ENCODE data around the gene CDCA4. TPM values are rescaled to one million over a fixed set of nuclear protein-coding genes. Genes with fewer than 3 reads are reported as not detected.
A peak's percentile ranks its signal among the peaks of the same experiment; 100 is the strongest.

CDCA4 gene
- total RNA-seq, result 1 to 10 TPM; 4.3 to 8.7 (median 5.6) TPM
- long read RNA-seq, donor 1, transcript CDCA4-201 (2 exons, 2,513 nt), result major isoform, 11 of 11 reads
- long read RNA-seq, donor 1, partial matches to known transcripts, result 0 of 11 reads
- long read RNA-seq, donor 1, other reads (novel, unspliced or antisense), result 0 of 11 reads
- long read RNA-seq, donor 2, transcript CDCA4-201 (2 exons, 2,513 nt), result major isoform, 5 of 6 reads
- long read RNA-seq, donor 2, partial matches to known transcripts, result 0 of 6 reads
- long read RNA-seq, donor 2, other reads (novel, unspliced or antisense), result 1 of 6 reads

DNA sequence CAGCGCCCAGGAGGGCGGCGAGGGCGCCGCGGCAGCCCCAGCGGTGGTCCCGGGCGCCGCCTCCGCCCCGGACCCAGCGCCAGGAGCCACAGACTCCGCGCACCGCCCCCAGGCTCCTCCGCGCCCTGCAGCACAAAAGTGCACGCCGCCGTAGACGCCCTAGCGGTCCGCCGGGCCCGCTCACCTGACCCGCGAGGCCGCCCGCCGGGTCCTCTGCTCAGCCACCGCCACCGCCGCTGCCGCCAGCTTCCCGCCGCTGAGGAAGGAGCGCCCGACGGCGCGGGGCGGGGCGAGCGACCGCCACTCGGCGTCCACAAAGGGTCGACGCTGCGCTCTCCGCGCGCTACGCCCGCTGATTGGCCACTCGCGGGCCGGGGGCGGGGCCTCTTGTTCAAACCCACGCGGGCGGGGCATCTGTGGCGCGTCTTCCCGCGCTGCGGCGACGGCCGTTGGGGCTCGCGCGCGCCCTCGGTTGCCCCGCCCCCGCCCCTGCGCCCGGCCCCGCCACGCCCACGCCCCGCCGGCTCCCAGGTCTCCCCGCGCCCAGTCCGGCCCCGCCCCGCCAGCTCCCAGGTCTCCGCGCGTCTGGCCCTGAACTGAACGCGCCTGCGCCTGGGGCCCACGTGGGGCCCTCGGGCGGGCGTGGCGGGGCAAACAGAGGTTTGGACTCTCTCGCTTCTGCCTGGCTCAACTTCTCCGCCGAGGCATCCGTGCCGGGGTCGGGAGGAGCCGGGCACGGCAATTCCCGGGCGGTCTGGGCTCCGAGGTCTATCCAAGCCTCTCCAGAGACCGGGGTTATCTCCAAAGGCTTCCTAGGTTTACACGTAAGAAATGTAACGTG is at the start of gene CDCA4:
TSS of gene CDCA4 (minus strand) at position 269 of the 841 bp plus-strand sequence. CDS start 9,154 bp downstream, outside the sequence.
- no peaks in the 10 kb centered on the region for H3K9me3 ChIP-seq
- H3K4me3 ChIP-seq, result peak within 1 kb of the TSS; percentile 98
- intact Hi-C loops (cut with DNase I, micrococcal nuclease), result no loop called here
- DNase-seq, result peak; percentile 98 to 99 (median 98)
- no peak for TF ChIP-seq CTCF (IDR thresholded peaks at IDR 0.05)
- peak; percentile 93 for ATAC-seq
- H3K36me3 ChIP-seq (ENCODE audit: low read depth), result peaks cover 4% of the 10 kb centered on the region
- H3K4me1 ChIP-seq (ENCODE audit: low read depth), result peaks cover 26% of the 10 kb centered on the region

DNA sequence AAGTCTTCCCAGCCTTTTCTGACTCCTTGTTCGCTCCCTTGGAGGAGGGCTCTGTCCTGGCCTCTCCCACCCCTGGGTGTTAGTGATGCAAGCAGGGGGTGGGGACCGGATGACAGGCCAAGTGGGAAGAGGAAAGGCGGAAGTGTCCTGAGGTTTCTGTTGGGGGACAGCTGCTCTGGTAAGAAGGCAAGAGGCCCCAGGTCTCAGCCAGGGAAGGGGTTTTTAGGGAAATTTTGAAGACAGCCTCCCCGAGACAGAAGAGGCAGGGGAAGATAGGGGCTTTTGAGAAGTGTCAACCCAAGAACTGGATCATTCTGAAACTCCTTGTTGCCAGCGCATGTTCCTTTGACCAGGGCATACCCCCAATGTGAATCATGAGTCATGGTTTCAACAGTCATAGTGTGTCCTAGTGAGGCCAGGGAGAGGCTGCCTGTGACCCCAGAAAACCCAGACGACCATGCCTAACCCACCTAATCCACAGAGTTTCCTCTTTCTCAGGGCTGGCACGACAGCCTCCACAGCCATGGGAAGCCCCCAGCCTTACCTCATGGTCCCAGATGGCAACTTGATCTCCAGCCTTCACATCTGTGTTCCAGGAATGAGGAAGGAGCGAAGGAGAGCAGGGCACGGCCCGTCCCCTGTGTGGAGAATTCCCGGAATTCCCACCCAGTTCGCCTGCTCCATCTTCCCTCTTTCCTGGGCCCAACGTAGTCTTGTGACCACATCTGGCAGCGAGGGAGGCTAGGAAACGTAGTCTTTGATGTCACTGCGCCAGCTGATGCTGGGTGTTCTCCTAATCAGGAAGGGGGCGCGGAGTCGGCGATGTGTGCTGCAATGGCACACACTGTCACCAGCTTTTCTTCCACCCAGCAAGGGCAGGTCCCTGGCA is 49.2 kb upstream of the CDCA4 start:
- no peak for ATAC-seq
- no peaks in the 10 kb centered on the region for H3K36me3 ChIP-seq (ENCODE audit: low read depth)
- TF ChIP-seq CTCF (IDR thresholded peaks at IDR 0.05), result no peak

DNA sequence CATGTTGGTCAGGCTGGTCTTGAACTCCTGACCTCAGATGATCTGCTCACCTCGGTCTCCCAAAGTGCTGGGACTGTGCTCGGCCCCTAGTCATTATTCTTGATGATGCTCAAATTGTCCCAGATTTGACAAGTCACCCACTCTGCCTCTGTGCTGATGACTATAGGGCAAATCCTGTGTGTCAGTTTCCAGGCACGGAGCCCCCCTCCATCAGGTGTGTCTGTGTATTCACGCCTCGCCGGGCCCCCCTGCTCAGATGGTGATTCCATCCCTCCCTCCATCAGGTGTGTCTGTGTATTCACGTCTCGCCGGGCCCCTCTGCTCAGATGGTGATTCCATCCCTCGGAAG is 48.6 kb upstream of the CDCA4 start:
- intact Hi-C loops (cut with DNase I, micrococcal nuclease), result no loop called here
- TF ChIP-seq CTCF (IDR thresholded peaks at IDR 0.05), result no peak
- no peak for DNase-seq
- Histone ChIP-seq H3K9me3 (no peaks in the 10 kb centered on the region), H3K4me1 (ENCODE audit: low read depth) (no peaks in the 10 kb centered on the region), H3K36me3 (ENCODE audit: low read depth) (no peaks in the 10 kb centered on the region), H3K4me3 (no peak overlapping the region)
- no peak for ATAC-seq

More for the DNA sequence above, 49.2 kb upstream of the CDCA4 start:
- Histone ChIP-seq H3K4me3 (no peak overlapping the region), H3K4me1 (ENCODE audit: low read depth) (no peaks in the 10 kb centered on the region), H3K9me3 (no peaks in the 10 kb centered on the region)
- intact Hi-C loops (cut with DNase I, micrococcal nuclease), result no loop called here
- peak in 2 of 3 donors; percentile 44 to 63 for DNase-seq

- intact Hi-C loops (cut with DNase I, micrococcal nuclease), result no loop called here
- Histone ChIP-seq H3K36me3 (ENCODE audit: low read depth) (no peaks in the 10 kb centered on the region), H3K4me1 (ENCODE audit: low read depth) (no peaks in the 10 kb centered on the region), H3K9me3 (no peaks in the 10 kb centered on the region), H3K4me3 (no peak overlapping the region)
- ATAC-seq, result no peak
- DNase-seq, result peak in 1 of 3 donors; percentile 21
- no peak for TF ChIP-seq CTCF (IDR thresholded peaks at IDR 0.05)
Observed at GRCh38 chr14:105068818-105069217, 47.9 kb upstream of the CDCA4 start.

GRCh38 chr14:105067969-105068301 is 47.1 kb upstream of the CDCA4 start:
- intact Hi-C loops (cut with DNase I, micrococcal nuclease), result no loop called here
- no peak overlapping the region for H3K4me3 ChIP-seq
- ATAC-seq, result no peak
- no peaks in the 10 kb centered on the region for H3K36me3 ChIP-seq (ENCODE audit: low read depth)
- DNase-seq, result peak in 1 of 3 donors; percentile 51
- TF ChIP-seq CTCF (IDR thresholded peaks at IDR 0.05), result no peak
- no peaks in the 10 kb centered on the region for H3K9me3 ChIP-seq
- H3K4me1 ChIP-seq (ENCODE audit: low read depth), result no peaks in the 10 kb centered on the region
